ENCODE data around the gene KCNMB3. TPM values are rescaled to one million over a fixed set of nuclear protein-coding genes. Genes with fewer than 3 reads are reported as not detected.

The KCNMB3 gene
- polyA plus RNA-seq (ENCODE audit: low read depth in 6 of 6), result 1 to 10 TPM in 4 of 6 donors, under 1 TPM in 1, not detected in 1; 0.71 to 6.0 (median 3.0) TPM

GRCh38 chr3:179250803-179251476 lies at the start of gene KCNMB3:
Gene KCNMB3, minus strand, starts transcription at chr3:179251114. Its CDS starts 124 bp downstream, at chr3:179250990.
- H3K9me3 Mint-ChIP-seq, result no peaks in the 10 kb centered on the region
- no peak for DNase-seq
- no peak for ATAC-seq (ENCODE audit: low read depth in 2 of 2)
- H3K4me3 Mint-ChIP-seq, result no peak within 1 kb of the TSS
- H3K27ac Mint-ChIP-seq, result peak within 1 kb of the TSS in 1 of 6 donors; percentile 69
- H3K27me3 Mint-ChIP-seq, result no peaks in the 10 kb centered on the region
- peaks cover 0 to 4% of the 10 kb centered on the region in 2 donors for H3K36me3 Mint-ChIP-seq
- H3K4me1 Mint-ChIP-seq, result peaks cover 0 to 7% (median 4%) of the 10 kb centered on the region in 3 donors

DNA sequence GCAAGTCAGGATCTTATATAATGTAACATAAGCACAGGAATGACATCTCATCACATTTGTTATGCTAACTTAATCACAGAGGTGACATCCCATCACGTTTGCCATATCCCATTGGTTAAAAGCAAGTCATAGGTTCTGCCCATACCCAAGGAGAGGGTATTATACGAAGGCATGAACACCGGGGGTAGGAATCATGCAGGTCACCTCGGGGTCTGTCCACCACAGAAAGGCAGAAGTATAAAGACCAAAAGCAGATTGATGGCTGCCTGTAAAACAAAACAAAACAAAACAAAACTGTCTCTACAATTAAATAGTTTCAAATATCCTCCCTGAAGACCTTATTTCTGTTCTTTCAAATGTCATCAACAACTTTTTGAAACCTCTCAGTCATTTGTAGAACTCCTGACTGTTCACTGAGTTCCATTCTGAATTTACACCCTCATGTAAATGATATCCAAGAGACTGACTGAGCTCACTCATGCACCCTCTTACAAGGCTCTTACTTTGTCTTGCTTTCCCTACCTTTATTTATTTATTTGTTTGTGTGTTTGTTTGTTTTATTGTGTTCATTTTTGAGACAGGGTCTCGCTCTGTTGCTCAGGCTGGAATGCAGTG lies 49.2 kb upstream of the KCNMB3 start:
- ATAC-seq (ENCODE audit: low read depth in 2 of 2) (no peak), DNase-seq (no peak)
- Mint-ChIP-seq H3K4me3 (no peak overlapping the region), H3K4me1 (peaks cover 0 to 4% (median 2%) of the 10 kb centered on the region in 3 donors), H3K36me3 (peaks cover 0 to 7% of the 10 kb centered on the region in 2 donors), H3K27me3 (no peaks in the 10 kb centered on the region), H3K27ac (peak overlapping the region in 1 of 6 donors; percentile 95), H3K9me3 (peaks cover 0 to 9% (median 3%) of the 10 kb centered on the region in 7 donors)

DNA sequence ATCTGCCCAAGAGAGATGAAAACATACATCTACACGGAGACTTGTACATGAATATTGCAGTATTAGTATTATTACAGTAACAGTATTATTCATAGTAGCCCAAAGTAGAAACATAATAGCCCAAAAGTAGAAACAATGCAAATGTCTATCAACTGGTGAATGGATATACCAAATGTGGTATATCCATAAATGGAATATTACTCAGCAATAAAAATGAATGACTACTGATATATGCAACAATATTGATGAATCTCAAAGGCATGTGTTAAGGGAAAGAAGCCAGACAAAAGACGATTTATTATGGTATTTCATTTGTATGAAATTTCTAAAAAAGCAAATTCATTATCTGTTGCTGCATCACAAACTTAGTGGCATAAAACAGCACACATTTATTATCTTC lies 48.4 kb upstream of the KCNMB3 start:
- peaks cover 0 to 9% (median 3%) of the 10 kb centered on the region in 7 donors for H3K9me3 Mint-ChIP-seq
- H3K27ac Mint-ChIP-seq, result no peak overlapping the region
- H3K27me3 Mint-ChIP-seq, result no peaks in the 10 kb centered on the region
- H3K4me1 Mint-ChIP-seq, result peaks cover 0 to 4% (median 0%) of the 10 kb centered on the region in 3 donors
- ATAC-seq (ENCODE audit: low read depth in 2 of 2), result no peak
- H3K4me3 Mint-ChIP-seq, result no peak overlapping the region
- peaks cover 0 to 7% of the 10 kb centered on the region in 2 donors for H3K36me3 Mint-ChIP-seq
- DNase-seq, result no peak

DNA sequence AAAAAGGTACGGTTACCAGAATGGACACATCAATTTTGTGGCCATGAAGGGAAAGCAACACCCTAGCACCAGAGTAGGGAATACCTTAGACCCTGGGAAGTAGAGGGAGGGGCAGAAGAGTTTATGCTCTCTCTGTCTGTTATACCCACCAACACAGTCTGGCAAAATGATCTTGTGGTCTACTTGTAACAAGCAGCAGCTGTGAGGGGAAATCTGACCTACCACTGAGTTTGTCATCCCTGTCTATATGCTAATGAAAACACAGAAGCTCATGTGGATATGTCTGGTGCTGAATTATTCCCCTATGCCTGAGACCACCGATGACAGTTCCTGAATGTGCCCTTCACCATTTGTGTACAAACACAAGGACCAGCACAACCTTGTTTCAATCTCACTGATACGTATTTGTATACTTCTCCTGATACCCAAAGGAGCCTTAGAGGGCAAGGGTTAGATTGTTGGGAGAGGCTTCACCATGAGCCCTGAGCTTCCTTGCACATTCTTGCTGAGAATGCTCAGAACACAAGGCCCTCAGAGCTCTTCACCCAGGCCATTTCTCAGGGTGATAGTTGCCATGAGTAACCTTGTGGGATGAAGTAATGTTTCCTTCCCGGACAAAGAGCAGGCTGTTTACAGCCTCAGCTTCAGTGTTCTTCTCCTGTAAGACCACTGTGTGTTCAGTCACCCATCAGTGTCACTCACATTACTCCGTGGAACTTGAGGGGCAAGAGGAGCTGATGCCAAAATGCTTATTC lies 47.2 kb upstream of the KCNMB3 start:
- Mint-ChIP-seq H3K4me1 (peaks cover 0 to 4% (median 0%) of the 10 kb centered on the region in 3 donors), H3K27me3 (peaks cover 0 to 2% (median 0%) of the 10 kb centered on the region in 3 donors), H3K9me3 (peaks cover 0 to 9% (median 3%) of the 10 kb centered on the region in 7 donors), H3K4me3 (no peak overlapping the region), H3K36me3 (peaks cover 0 to 7% of the 10 kb centered on the region in 2 donors), H3K27ac (no peak overlapping the region)
- ATAC-seq (ENCODE audit: low read depth in 2 of 2) (no peak), DNase-seq (no peak)

DNA sequence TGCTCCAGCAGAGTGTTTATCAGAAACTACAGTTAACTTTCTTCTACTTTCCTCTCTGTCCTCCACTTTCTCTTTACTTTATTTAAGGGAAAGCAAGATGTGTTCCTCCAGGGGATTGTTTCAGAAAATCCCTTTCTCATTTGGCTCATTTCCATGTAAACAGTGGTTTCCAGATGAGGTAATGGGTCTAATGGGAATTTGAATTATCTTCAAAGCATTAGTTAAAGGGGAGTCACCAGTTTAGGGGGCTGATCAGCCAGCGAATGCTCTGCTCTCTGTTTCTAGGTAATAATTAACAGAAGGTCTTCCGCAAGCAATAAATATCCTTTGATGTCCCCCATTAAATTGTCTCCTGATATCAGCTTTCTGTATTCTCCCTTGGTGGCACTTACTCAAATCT lies 41.5 kb upstream of the KCNMB3 start:
- ATAC-seq (ENCODE audit: low read depth in 2 of 2), result no peak
- H3K9me3 Mint-ChIP-seq, result peaks cover 0 to 5% (median 0%) of the 10 kb centered on the region in 7 donors
- peaks cover 0 to 3% (median 0%) of the 10 kb centered on the region in 3 donors for H3K27me3 Mint-ChIP-seq
- H3K4me3 Mint-ChIP-seq, result no peak overlapping the region
- H3K4me1 Mint-ChIP-seq, result peaks cover 0 to 4% (median 0%) of the 10 kb centered on the region in 3 donors
- H3K27ac Mint-ChIP-seq, result no peak overlapping the region
- no peak for DNase-seq
- peaks cover 0 to 7% of the 10 kb centered on the region in 2 donors for H3K36me3 Mint-ChIP-seq

DNA sequence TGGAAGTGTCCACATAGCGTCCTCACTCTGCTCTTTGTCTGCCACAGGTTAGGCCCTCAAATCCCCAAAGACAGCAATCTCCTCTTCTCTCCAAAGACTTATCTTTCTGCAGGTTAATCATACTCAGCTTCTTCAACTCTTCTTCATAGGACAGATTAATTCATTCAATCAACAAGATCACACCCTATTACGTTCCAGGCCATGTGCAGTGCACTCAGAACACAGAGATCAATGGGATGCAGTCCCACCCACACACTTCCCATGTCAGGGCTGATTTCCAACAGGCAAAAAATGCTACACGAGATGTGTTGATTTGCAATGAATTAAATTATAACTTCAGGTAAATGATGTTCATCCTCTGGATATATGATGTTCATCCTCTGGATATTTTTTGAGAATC lies 38.4 kb upstream of the KCNMB3 start:
- no peaks in the 10 kb centered on the region for H3K4me1 Mint-ChIP-seq
- peaks cover 0 to 3% (median 0%) of the 10 kb centered on the region in 3 donors for H3K27me3 Mint-ChIP-seq
- DNase-seq, result no peak
- no peaks in the 10 kb centered on the region for H3K36me3 Mint-ChIP-seq
- H3K9me3 Mint-ChIP-seq, result no peaks in the 10 kb centered on the region
- no peak for ATAC-seq (ENCODE audit: low read depth in 2 of 2)
- H3K4me3 Mint-ChIP-seq, result no peak overlapping the region
- no peak overlapping the region for H3K27ac Mint-ChIP-seq

- no peak overlapping the region for H3K4me3 Mint-ChIP-seq
These were observed 37.9 kb upstream of the KCNMB3 start for GRCh38 chr3:179288845-179289244.

GRCh38 chr3:179286331-179286730 lies 35.4 kb upstream of the KCNMB3 start:
- DNase-seq, result no peak
- H3K9me3 Mint-ChIP-seq, result no peaks in the 10 kb centered on the region
- peaks cover 0 to 5% (median 0%) of the 10 kb centered on the region in 3 donors for H3K27me3 Mint-ChIP-seq
- no peak for ATAC-seq (ENCODE audit: low read depth in 2 of 2)
- H3K4me1 Mint-ChIP-seq, result no peaks in the 10 kb centered on the region
- H3K27ac Mint-ChIP-seq, result no peak overlapping the region
- H3K36me3 Mint-ChIP-seq, result no peaks in the 10 kb centered on the region
- H3K4me3 Mint-ChIP-seq, result no peak overlapping the region

More at GRCh38 chr3:179288845-179289244, 37.9 kb upstream of the KCNMB3 start:
- Mint-ChIP-seq H3K4me1 (no peaks in the 10 kb centered on the region), H3K36me3 (no peaks in the 10 kb centered on the region), H3K27ac (no peak overlapping the region), H3K27me3 (peaks cover 0 to 3% (median 0%) of the 10 kb centered on the region in 3 donors), H3K9me3 (no peaks in the 10 kb centered on the region)
- ATAC-seq (ENCODE audit: low read depth in 2 of 2) (no peak), DNase-seq (no peak)

DNA sequence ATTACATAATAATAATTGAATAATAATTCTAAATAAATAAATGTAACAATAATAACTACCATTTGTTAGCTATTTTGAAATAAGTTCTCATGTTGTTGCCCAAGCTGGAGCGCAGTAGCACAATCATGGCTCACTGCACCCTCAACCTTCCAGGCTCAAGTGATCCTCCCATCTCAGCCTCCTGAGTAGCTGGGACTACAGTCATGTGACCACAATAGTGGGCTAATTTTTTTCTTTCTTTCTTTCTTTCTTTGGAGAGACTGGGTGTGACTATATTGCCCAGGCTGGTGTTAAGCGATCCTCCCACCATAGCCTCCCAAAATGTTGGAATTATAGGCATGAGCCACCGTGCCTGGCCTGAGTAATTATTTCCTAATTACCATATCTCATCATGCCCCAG lies 30.9 kb upstream of the KCNMB3 start:
- H3K27ac Mint-ChIP-seq, result no peak overlapping the region
- no peaks in the 10 kb centered on the region for H3K4me1 Mint-ChIP-seq
- peaks cover 0 to 5% (median 0%) of the 10 kb centered on the region in 3 donors for H3K27me3 Mint-ChIP-seq
- no peak overlapping the region for H3K4me3 Mint-ChIP-seq
- DNase-seq (no peak), ATAC-seq (ENCODE audit: low read depth in 2 of 2) (no peak)
- no peaks in the 10 kb centered on the region for H3K36me3 Mint-ChIP-seq
- no peaks in the 10 kb centered on the region for H3K9me3 Mint-ChIP-seq

DNA sequence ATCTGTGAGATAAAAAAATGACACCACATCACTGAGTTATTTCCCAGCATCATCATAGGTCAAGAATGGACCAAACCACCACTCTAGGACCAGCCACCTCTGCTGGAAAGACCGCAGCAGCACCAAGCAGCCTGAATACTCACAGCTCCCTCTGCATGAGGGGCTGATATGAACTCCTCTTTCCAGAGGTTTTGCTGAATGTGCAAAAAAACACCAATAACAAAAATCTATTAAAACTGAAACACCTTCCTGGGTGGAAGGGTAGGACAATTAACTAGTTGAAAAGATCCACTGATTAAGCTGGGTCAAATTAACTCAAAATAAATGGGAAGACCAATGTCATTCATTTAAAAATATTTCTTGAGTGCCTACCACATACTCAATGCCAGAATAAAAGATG lies 28.9 kb upstream of the KCNMB3 start:
- H3K27ac Mint-ChIP-seq, result no peak overlapping the region
- H3K4me1 Mint-ChIP-seq, result peaks cover 0 to 4% (median 0%) of the 10 kb centered on the region in 3 donors
- no peaks in the 10 kb centered on the region for H3K9me3 Mint-ChIP-seq
- H3K27me3 Mint-ChIP-seq, result peaks cover 0 to 8% (median 5%) of the 10 kb centered on the region in 3 donors
- DNase-seq (no peak), ATAC-seq (ENCODE audit: low read depth in 2 of 2) (no peak)
- no peak overlapping the region for H3K4me3 Mint-ChIP-seq
- no peaks in the 10 kb centered on the region for H3K36me3 Mint-ChIP-seq

DNA sequence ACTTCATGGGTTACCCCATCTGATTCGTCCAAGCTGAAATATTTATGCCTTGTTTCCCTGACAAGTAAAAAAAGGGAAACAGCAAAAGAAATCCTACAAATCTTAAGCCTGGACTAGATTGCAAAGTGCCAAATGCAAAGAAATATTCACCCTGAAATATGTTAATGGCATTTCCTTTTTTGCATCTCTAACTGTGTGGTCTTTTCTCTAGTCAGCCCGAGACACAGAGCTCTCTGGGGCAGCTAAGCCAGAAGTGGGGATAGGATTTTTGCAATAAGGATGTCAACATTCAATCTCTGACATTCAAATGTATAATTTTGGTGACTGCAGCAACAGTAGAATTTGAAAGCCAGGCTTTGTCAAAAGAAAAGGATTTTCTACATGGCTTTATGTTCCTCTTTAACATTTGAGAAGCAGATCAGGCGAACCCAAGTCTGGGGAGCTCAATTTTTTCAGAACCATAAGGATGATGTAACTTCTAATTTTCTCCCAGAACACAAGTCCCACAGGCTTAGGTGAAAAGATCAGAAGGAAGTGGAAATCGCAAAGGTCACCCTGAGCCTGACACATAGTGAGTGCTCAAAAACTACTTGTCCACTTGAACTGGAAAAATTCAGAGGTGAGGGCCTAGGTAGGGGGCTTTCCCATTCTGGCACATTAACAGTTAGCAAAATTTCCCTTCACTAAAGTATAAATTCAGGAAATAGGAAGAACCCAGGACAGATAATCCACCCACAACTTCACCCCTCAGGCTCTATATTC lies 28.2 kb upstream of the KCNMB3 start:
- H3K27ac Mint-ChIP-seq, result no peak overlapping the region
- peaks cover 0 to 4% (median 0%) of the 10 kb centered on the region in 3 donors for H3K4me1 Mint-ChIP-seq
- ATAC-seq (ENCODE audit: low read depth in 2 of 2) (no peak), DNase-seq (no peak)
- H3K9me3 Mint-ChIP-seq, result peaks cover 0 to 2% (median 0%) of the 10 kb centered on the region in 7 donors
- no peak overlapping the region for H3K4me3 Mint-ChIP-seq
- no peaks in the 10 kb centered on the region for H3K36me3 Mint-ChIP-seq
- H3K27me3 Mint-ChIP-seq, result peaks cover 0 to 8% (median 5%) of the 10 kb centered on the region in 3 donors

DNA sequence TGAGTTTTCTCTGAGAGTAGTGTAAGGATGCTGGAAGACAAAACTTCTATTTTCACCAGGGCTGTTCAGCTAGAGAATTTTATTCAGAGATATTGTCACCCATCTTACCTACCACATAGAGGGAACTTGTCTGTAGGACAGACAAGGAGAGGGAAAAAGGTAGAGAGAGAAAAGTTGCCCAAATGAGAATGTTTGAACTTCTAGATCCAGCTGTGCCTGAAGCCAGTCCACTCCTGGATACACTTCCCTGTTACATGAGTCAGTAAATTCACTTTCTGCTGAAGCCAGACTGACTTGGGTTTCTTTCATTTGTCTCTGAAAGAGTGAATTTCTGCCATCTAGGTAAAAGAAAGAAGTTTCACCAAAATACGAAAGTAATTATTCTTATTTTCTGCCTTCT lies 27.2 kb upstream of the KCNMB3 start:
- Mint-ChIP-seq H3K9me3 (peaks cover 0 to 2% (median 0%) of the 10 kb centered on the region in 7 donors), H3K27ac (no peak overlapping the region), H3K27me3 (peaks cover 0 to 8% (median 5%) of the 10 kb centered on the region in 3 donors), H3K4me1 (peaks cover 0 to 4% (median 0%) of the 10 kb centered on the region in 3 donors), H3K36me3 (no peaks in the 10 kb centered on the region), H3K4me3 (no peak overlapping the region)
- no peak for DNase-seq
- ATAC-seq (ENCODE audit: low read depth in 2 of 2), result no peak

- no peak overlapping the region for H3K4me3 Mint-ChIP-seq
- H3K27me3 Mint-ChIP-seq, result peaks cover 0 to 8% (median 0%) of the 10 kb centered on the region in 3 donors
- peak overlapping the region in 1 of 6 donors; percentile 2 for H3K27ac Mint-ChIP-seq
- peaks cover 0 to 4% (median 0%) of the 10 kb centered on the region in 3 donors for H3K4me1 Mint-ChIP-seq
- DNase-seq (no peak), ATAC-seq (ENCODE audit: low read depth in 2 of 2) (no peak)
- peaks cover 0 to 2% (median 0%) of the 10 kb centered on the region in 7 donors for H3K9me3 Mint-ChIP-seq
- H3K36me3 Mint-ChIP-seq, result no peaks in the 10 kb centered on the region
These were observed 25.8 kb upstream of the KCNMB3 start for GRCh38 chr3:179276743-179277142.
